HG02981 (cell line): ENCODE data around the gene DVL1.
"Not testable (repeated sequence)": the region's sequence is repeated elsewhere in the genome, so short reads cannot be mapped to it uniquely, and the experiment has no call there.

Experiments used
- ATAC-seq: cut with Tn5 transposase; IDR thresholded peaks from one replicate; pipeline ENCODE4 v1.9.1; 2021; ENCODE audit warnings: mild to moderate bottlenecking, moderate library complexity; ENCODE audit not compliant: unreplicated experiment

DVL1 gene

GRCh38 chr1:1349256-1350012 lies at the start of gene DVL1:
TSS of gene DVL1 (minus strand) at chr1:1349418. CDS start at chr1:1349065, 353 bp downstream.
- ATAC-seq = peak; percentile 64

- no peak for ATAC-seq
Measured at GRCh38 chr1:1398677-1399186, 49.5 kb upstream of the DVL1 start.

- no peak for ATAC-seq
Measured at GRCh38 chr1:1397839-1398523, 48.8 kb upstream of the DVL1 start.

- ATAC-seq = no peak
Measured at GRCh38 chr1:1395166-1395565, 45.9 kb upstream of the DVL1 start.

- no peak for ATAC-seq
Measured at GRCh38 chr1:1394116-1394515, 44.9 kb upstream of the DVL1 start.

GRCh38 chr1:1393428-1393827 lies 44.2 kb upstream of the DVL1 start:
- ATAC-seq = no peak

DNA sequence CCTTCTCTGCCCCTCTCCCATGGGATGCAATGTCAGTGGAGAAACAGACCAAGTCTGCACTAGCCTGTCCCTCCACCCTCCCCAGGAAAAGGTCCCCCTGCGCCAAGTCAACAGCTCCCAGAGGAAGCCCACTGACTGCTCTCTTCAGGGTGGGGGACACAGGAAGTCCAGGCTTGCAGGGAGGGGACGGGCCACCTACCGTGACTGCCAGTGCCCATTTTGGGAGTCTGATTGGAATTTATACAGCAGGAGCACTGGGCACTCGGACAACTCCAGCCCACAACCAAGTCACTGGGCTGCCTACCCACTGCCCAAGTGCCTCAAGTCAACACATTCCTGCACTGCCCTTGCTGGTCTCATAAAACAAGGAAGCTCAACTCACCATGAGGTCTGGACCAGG lies 43.8 kb upstream of the DVL1 start:
- ATAC-seq = no peak

DNA sequence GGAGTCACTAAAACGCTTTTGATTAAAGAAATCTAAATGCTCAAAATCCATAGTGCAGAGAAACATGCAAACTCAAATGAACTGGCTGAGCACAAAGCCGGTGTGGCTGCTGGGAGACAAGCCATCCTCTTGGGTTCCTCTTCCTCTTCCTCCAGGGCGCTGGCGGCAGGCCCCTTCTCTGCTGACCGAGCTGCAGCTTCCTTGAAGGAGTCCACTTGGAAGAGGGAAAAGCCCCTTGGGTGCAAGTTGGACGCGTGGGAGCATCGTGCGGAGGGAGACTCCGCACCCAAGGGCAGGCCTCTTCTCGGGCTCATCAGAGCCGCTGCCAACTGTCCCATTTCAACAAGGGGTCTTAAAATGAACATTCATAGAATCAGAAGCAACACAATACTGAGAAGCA lies 42.0 kb upstream of the DVL1 start:
- ATAC-seq = no peak

- no peak for ATAC-seq
Measured at GRCh38 chr1:1390675-1391074, 41.5 kb upstream of the DVL1 start.

GRCh38 chr1:1388078-1388472 lies 38.9 kb upstream of the DVL1 start:
- ATAC-seq = no peak

- no peak for ATAC-seq
Measured at GRCh38 chr1:1387098-1388077, 38.2 kb upstream of the DVL1 start.

DNA sequence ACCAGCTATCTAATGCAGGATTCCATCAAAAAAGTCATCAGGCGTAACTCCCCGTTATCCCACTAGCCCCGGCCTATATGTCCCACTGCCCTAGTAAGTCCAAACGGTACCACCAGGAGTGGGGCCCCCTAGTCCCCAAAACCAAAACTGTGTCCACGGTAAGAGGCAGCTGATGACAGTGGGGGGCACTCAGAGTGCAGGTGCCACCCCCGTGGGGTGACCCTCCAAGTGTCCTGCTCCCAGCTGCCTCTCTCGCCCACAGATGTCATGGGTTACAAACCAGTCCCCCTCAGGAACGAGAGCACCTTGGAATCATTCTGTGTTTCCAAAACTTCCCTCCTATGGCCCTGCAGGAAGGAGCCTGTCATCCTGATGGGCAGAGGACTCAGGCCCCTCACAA lies 36.7 kb upstream of the DVL1 start:
- no peak for ATAC-seq

DNA sequence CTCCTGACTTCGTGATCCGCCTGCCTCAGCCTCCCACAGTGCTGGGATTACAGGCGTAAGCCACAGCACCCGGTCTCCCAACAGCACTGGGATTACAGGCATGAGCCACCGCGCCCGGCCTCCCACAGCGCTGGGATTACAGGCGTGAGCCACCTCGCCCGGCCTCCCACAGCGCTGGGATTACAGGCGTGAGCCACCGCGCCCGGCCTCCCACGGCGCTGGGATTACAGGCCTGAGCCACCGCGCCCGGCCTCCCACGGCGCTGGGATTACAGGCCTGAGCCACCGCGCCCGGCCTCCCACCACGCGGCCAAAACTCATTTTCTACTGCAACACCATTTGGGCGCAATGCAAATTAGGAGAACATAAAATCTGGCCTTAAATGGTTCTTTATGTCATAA lies 36.1 kb upstream of the DVL1 start:
- ATAC-seq = not testable (repeated sequence)

GRCh38 chr1:1381294-1381693 lies 32.1 kb upstream of the DVL1 start:
- ATAC-seq = no peak

GRCh38 chr1:1380860-1381259 lies 31.6 kb upstream of the DVL1 start:
- no peak for ATAC-seq

DNA sequence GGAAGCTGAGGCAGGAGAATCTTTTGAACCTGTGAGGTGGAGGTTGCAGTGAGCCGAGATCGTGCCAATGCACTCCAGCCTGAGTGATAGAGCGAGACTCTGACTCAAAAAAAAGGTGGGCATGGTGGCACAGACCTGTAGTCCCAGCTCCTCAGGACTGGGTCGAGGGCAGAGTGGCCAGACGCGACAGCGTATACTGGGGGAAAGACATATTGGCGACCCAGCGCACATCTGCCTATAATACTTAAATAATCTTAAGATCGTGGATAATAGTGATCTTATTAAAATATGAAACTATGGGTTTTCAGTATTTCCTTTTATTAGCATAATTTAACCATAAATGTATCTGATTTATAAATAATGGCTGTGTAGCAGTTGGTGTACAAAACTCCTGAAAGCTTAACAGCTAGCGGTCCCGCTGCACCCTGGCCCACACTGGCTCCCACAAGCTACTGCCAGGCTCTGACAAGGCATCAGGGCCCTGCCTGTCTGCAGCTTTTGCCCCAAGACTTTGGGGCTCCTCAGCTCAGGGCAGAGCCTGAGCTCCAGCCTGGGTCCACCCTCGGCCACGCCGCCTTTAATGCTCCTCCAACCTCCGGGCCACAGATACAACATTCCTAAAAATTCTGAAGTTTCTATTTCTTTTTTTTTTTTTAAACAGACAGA lies 28.5 kb upstream of the DVL1 start:
- no peak for ATAC-seq

- no peak for ATAC-seq
Measured at GRCh38 chr1:1376551-1377226, 27.5 kb upstream of the DVL1 start.

- peak; percentile 84 for ATAC-seq
Measured at GRCh38 chr1:1374929-1375662, 25.9 kb upstream of the DVL1 start, which contains the start of gene AURKAIP1. TSS of gene AURKAIP1 (minus strand) at chr1:1375207. CDS start at chr1:1374756, 451 bp downstream.

GRCh38 chr1:1374589-1374928 lies 25.3 kb upstream of the DVL1 start:
- peak; percentile 4 for ATAC-seq
